Neural cell (in vitro differentiated cells): ENCODE measurements around the gene DSCAML1. TPM values are rescaled to one million over a fixed set of nuclear protein-coding genes. Genes with fewer than 3 reads are reported as not detected.
A peak's percentile ranks its signal among the peaks of the same experiment; 100 is the strongest.

ENCODE experiments used
- H2AFZ ChIP-seq: fragments of 200-600, 300-800 bp; sonication (generic), shearing (Covaris generic); 2 replicates; pipeline ENCODE4 v1.6.0; 2014; ENCODE audit warnings: low read depth, mild to moderate bottlenecking, antibody characterized with exemption, low read length, moderate library complexity
- H3F3A ChIP-seq: fragments of 200-600 bp; shearing (Covaris generic); 2 replicates; pipeline ENCODE4 v1.6.1; 2016; ENCODE audit warnings: mild to moderate bottlenecking, moderate library complexity, mixed read lengths, antibody characterized with exemption, low read length; ENCODE audit not compliant: insufficient read depth, poor library complexity, severe bottlenecking
- H3K27ac ChIP-seq: fragments of 200-600, 300-800 bp; sonication (generic), shearing (Covaris generic); 2 replicates; pipeline ENCODE4 v1.5.1; 2014; ENCODE audit warnings: mild to moderate bottlenecking, low read length, moderate library complexity
- H3K27me3 ChIP-seq: fragments of 300-800, 200-600 bp; sonication (generic), shearing (Covaris generic); 2 replicates; pipeline ENCODE4 v1.6.0; 2014; ENCODE audit warnings: mild to moderate bottlenecking, low read depth, low read length, moderate library complexity; ENCODE audit not compliant: insufficient read depth
- H3K36me3 ChIP-seq: fragments of 300-800, 200-600 bp; sonication (generic), shearing (Covaris generic); 2 replicates; pipeline ENCODE4 v1.5.1; 2014; ENCODE audit warnings: mild to moderate bottlenecking, antibody characterized with exemption, low read length, moderate library complexity; ENCODE audit not compliant: insufficient read depth
- H3K4me2 ChIP-seq: fragments of 300-800, 200-600 bp; sonication (generic), shearing (Covaris generic); 2 replicates; pipeline ENCODE4 v1.6.0; 2014; ENCODE audit warnings: mild to moderate bottlenecking, low read length
- H3K4me3 ChIP-seq: fragments of 300-800, 200-600 bp; sonication (generic), shearing (Covaris generic); 2 replicates; pipeline ENCODE4 v1.5.1; 2014; ENCODE audit warnings: mild to moderate bottlenecking, low read length, moderate library complexity
- H3K79me2 ChIP-seq: fragments of 200-600 bp; shearing (Covaris generic); replicated peaks from 2 replicates; pipeline ENCODE4 v1.6.0; 2014; ENCODE audit warnings: mild to moderate bottlenecking, low read length, moderate library complexity; ENCODE audit not compliant: insufficient read depth
- H3K9ac ChIP-seq: fragments of 300-800, 200-600 bp; sonication (generic), shearing (Covaris generic); 2 replicates; pipeline ENCODE4 v1.6.1; 2016; ENCODE audit warnings: mild to moderate bottlenecking, low read length, mixed read lengths
- H3K9me2 ChIP-seq: fragments of 200-600 bp; shearing (Covaris generic); 2 replicates; pipeline ENCODE4 v1.6.1; 2016; ENCODE audit warnings: mild to moderate bottlenecking, low read length, mixed read lengths; ENCODE audit not compliant: insufficient read depth
- H3K9me3 ChIP-seq: fragments of 200-600, 300-800 bp; sonication (generic), shearing (Covaris generic); 2 replicates; pipeline ENCODE4 v1.6.1; 2016; ENCODE audit warnings: mild to moderate bottlenecking, mixed run types, low read length, moderate library complexity, mixed read lengths
- H4K20me1 ChIP-seq: fragments of 200-600 bp; shearing (Covaris generic); 2 replicates; pipeline ENCODE4 v1.6.1; 2016; ENCODE audit warnings: mild to moderate bottlenecking, mixed run types; ENCODE audit not compliant: insufficient read depth
- EP300 ChIP-seq: fragments of 450-650 bp; conservative IDR thresholded peaks from 2 replicates; pipeline ENCODE4 v1.6.1; 2014; ENCODE audit warnings: antibody characterized with exemption, mild to moderate bottlenecking, moderate library complexity; ENCODE audit not compliant: poor library complexity, severe bottlenecking
- EZH2 ChIP-seq: fragments of 200-600, 300-800 bp; shearing (Covaris generic), sonication (generic); IDR thresholded peaks from 2 replicates; pipeline ENCODE4 v1.6.1; 2014; ENCODE audit warnings: antibody characterized with exemption, low read length, borderline replicate concordance, mild to moderate bottlenecking; ENCODE audit not compliant: insufficient read depth, poor library complexity, severe bottlenecking
- MXI1 ChIP-seq: fragments of 450-650 bp; conservative IDR thresholded peaks from 2 replicates; pipeline ENCODE4 v1.6.1; 2014; ENCODE audit warnings: antibody characterized with exemption, mild to moderate bottlenecking; ENCODE audit not compliant: poor library complexity, severe bottlenecking
- POLR2AphosphoS5 ChIP-seq: IDR thresholded peaks from 2 replicates; pipeline ENCODE4 v1.6.1; 2012
- RAD21 ChIP-seq: fragments of 450-650 bp; conservative IDR thresholded peaks from 2 replicates; pipeline ENCODE4 v1.6.1; 2014; ENCODE audit warnings: antibody characterized with exemption, mild to moderate bottlenecking, moderate library complexity
- SMC3 ChIP-seq: fragments of 450-650 bp; conservative IDR thresholded peaks from 2 replicates; pipeline ENCODE4 v1.6.1; 2014; ENCODE audit warnings: antibody characterized with exemption, mild to moderate bottlenecking, moderate library complexity; ENCODE audit not compliant: poor library complexity
- TAF1 ChIP-seq: IDR thresholded peaks from 2 replicates; pipeline ENCODE4 v1.6.1; 2012; ENCODE audit warnings: low read depth
- polyA plus RNA-seq: library from polyadenylated mRNA; depleted of rRNA; stranded (reverse); fragments of >200 nt; gene quantifications from 2 replicates; pipeline ENCODE4 v1.2.3, GENCODE V29; 2014
- TF ChIP-seq, protein P1 (sequence below): IDR thresholded peaks from 2 replicates; pipeline ENCODE4 v1.6.1; 2012; ENCODE audit warnings: borderline replicate concordance
- TF ChIP-seq, protein P2 (sequence below): fragments of 450-650 bp; IDR thresholded peaks from 2 replicates; pipeline ENCODE4 v1.5.1; 2014; ENCODE audit warnings: antibody characterized with exemption, mild to moderate bottlenecking, moderate library complexity; ENCODE audit not compliant: poor library complexity, severe bottlenecking

DSCAML1 gene
- polyA plus RNA-seq, 1 donor from 2014 or later = 1.3 TPM

DNA sequence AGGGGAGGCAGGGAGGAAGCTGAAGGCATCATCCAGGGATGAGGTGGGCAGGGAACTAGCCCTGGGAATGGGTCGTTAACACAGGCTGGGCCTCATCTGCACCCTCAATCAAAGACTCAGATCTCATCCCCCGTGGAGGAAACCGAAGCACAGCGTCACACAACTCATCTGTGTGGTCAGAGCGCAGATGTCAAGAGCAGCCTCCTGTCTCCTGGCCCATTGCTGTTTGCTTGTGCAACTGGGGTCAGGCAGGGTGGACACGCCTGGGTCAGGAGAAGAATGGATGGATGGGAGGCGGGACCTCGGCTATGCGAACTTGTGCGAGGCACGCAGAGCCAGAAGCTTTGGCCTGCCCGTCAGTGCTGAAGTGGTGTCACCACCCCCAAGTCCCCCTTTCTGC lies 251.3 kb downstream of the DSCAML1 start:
- peaks cover 10% of the 10 kb centered on the region for H3F3A ChIP-seq
- no peaks in the 10 kb centered on the region for H3K9me2 ChIP-seq
- no peaks in the 10 kb centered on the region for H4K20me1 ChIP-seq
- H2AFZ ChIP-seq = no peak overlapping the region
- no peaks in the 10 kb centered on the region for H3K9me3 ChIP-seq
- TF ChIP-seq TAF1 = no peak
- no peak for TF ChIP-seq POLR2AphosphoS5
- TF ChIP-seq SMC3 = no peak
- no peaks in the 10 kb centered on the region for H3K27me3 ChIP-seq
- H3K27ac ChIP-seq = peak overlapping the region; percentile 92
- peak overlapping the region; percentile 74 for H3K9ac ChIP-seq
- no peaks in the 10 kb centered on the region for H3K36me3 ChIP-seq
- no peak overlapping the region for H3K4me2 ChIP-seq
- no peaks in the 10 kb centered on the region for H3K79me2 ChIP-seq
- H3K4me3 ChIP-seq = no peak overlapping the region

DNA sequence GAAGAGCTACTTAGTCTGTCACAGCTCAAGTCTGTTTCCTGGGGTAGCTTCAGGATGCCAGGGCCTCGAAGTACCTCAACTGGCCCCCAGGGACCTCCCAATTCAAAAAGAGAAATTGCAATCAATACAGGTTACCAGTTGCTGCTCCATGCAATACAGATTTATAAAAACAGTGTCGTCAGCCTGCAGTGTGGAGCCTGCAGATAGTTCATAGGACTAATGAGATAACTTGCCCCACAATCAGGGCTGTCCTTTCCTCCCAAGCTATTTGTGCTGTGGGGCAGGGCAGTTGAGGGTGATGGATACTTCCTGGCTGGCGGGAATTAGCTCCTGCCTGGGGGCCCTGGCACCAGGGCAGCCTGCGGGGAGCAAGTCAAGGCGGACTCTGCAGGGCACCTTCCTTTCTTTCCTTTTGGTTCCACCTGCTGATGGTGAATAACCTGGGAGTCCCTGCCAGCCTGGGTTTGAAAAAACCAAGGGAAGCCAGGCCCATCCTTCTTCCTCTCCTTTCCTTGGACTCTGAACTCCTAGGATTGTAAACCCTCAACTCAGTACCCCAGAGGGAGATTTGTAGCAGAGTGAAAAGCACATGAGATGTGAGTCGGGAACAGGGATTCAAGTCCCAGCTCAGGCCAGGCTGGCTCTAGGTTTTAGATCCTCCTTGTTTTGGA lies 252.8 kb downstream of the DSCAML1 start:
- Histone ChIP-seq H3K4me2 (no peak overlapping the region), H3K9ac (no peak overlapping the region), H3K27me3 (no peaks in the 10 kb centered on the region), H3K9me2 (no peaks in the 10 kb centered on the region), H3K79me2 (no peaks in the 10 kb centered on the region), H4K20me1 (no peaks in the 10 kb centered on the region), H3F3A (peaks cover 10% of the 10 kb centered on the region), H3K27ac (no peak overlapping the region), H3K36me3 (no peaks in the 10 kb centered on the region), H3K9me3 (no peaks in the 10 kb centered on the region), H2AFZ (no peak overlapping the region), H3K4me3 (no peak overlapping the region)
- TF ChIP-seq EZH2 (no peak), SMC3 (no peak), RAD21 (no peak), TAF1 (no peak), POLR2AphosphoS5 (no peak), MXI1 (no peak), EP300 (no peak)
- TF ChIP-seq, protein P1, sequence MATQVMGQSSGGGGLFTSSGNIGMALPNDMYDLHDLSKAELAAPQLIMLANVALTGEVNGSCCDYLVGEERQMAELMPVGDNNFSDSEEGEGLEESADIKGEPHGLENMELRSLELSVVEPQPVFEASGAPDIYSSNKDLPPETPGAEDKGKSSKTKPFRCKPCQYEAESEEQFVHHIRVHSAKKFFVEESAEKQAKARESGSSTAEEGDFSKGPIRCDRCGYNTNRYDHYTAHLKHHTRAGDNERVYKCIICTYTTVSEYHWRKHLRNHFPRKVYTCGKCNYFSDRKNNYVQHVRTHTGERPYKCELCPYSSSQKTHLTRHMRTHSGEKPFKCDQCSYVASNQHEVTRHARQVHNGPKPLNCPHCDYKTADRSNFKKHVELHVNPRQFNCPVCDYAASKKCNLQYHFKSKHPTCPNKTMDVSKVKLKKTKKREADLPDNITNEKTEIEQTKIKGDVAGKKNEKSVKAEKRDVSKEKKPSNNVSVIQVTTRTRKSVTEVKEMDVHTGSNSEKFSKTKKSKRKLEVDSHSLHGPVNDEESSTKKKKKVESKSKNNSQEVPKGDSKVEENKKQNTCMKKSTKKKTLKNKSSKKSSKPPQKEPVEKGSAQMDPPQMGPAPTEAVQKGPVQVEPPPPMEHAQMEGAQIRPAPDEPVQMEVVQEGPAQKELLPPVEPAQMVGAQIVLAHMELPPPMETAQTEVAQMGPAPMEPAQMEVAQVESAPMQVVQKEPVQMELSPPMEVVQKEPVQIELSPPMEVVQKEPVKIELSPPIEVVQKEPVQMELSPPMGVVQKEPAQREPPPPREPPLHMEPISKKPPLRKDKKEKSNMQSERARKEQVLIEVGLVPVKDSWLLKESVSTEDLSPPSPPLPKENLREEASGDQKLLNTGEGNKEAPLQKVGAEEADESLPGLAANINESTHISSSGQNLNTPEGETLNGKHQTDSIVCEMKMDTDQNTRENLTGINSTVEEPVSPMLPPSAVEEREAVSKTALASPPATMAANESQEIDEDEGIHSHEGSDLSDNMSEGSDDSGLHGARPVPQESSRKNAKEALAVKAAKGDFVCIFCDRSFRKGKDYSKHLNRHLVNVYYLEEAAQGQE = no peak
- TF ChIP-seq, protein P2, sequence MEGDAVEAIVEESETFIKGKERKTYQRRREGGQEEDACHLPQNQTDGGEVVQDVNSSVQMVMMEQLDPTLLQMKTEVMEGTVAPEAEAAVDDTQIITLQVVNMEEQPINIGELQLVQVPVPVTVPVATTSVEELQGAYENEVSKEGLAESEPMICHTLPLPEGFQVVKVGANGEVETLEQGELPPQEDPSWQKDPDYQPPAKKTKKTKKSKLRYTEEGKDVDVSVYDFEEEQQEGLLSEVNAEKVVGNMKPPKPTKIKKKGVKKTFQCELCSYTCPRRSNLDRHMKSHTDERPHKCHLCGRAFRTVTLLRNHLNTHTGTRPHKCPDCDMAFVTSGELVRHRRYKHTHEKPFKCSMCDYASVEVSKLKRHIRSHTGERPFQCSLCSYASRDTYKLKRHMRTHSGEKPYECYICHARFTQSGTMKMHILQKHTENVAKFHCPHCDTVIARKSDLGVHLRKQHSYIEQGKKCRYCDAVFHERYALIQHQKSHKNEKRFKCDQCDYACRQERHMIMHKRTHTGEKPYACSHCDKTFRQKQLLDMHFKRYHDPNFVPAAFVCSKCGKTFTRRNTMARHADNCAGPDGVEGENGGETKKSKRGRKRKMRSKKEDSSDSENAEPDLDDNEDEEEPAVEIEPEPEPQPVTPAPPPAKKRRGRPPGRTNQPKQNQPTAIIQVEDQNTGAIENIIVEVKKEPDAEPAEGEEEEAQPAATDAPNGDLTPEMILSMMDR = no peak
